Uterus (tissue), 2 donors: Measurements from ENCODE around the gene FGFRL1.

Source experiments
- POLR2A ChIP-seq, 2 donors: fragments of 450-650 bp; IDR thresholded peaks; one replicate each; pipeline ENCODE4 v1.6.1; 2016; ENCODE audit warnings: antibody characterized with exemption in 2 of 2, mild to moderate bottlenecking in 1 of 2, moderate library complexity in 1 of 2
- TF ChIP-seq, protein P1 (sequence below), 4 experiments: fragments of 200-600 bp in 2 of 4; fragments of 450-650 bp in 2 of 4; sonication (generic) in 2 of 4; IDR thresholded peaks; one replicate each; pipeline ENCODE4 v1.5.1; 2016 to 2019; ENCODE audit warnings: antibody characterized with exemption in 4 of 4, mild to moderate bottlenecking in 2 of 4, moderate library complexity in 1 of 4

GRCh38 chr4:998096-998691 lies 13.2 kb upstream of the FGFRL1 start:
- TF ChIP-seq, protein P1, sequence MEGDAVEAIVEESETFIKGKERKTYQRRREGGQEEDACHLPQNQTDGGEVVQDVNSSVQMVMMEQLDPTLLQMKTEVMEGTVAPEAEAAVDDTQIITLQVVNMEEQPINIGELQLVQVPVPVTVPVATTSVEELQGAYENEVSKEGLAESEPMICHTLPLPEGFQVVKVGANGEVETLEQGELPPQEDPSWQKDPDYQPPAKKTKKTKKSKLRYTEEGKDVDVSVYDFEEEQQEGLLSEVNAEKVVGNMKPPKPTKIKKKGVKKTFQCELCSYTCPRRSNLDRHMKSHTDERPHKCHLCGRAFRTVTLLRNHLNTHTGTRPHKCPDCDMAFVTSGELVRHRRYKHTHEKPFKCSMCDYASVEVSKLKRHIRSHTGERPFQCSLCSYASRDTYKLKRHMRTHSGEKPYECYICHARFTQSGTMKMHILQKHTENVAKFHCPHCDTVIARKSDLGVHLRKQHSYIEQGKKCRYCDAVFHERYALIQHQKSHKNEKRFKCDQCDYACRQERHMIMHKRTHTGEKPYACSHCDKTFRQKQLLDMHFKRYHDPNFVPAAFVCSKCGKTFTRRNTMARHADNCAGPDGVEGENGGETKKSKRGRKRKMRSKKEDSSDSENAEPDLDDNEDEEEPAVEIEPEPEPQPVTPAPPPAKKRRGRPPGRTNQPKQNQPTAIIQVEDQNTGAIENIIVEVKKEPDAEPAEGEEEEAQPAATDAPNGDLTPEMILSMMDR (IDR thresholded peaks at IDR 0.05) = no peak
- TF ChIP-seq POLR2A (IDR thresholded peaks at IDR 0.05) = no peak
